Stimulated activated naive CD4-positive, alpha-beta T cell treated with Interleukin-2 at 50 U/mL for 16 hours (primary cell): ENCODE measurements around the gene PDE6B.
"Not testable (repeated sequence)": the region's sequence is repeated elsewhere in the genome, so short reads cannot be mapped to it uniquely, and the experiment has no call there.

Experiments
- DNase-seq: peaks from one replicate; lab custom pipeline; 2025; lab: John Stamatoyannopoulos, UW

PDE6B gene

DNA sequence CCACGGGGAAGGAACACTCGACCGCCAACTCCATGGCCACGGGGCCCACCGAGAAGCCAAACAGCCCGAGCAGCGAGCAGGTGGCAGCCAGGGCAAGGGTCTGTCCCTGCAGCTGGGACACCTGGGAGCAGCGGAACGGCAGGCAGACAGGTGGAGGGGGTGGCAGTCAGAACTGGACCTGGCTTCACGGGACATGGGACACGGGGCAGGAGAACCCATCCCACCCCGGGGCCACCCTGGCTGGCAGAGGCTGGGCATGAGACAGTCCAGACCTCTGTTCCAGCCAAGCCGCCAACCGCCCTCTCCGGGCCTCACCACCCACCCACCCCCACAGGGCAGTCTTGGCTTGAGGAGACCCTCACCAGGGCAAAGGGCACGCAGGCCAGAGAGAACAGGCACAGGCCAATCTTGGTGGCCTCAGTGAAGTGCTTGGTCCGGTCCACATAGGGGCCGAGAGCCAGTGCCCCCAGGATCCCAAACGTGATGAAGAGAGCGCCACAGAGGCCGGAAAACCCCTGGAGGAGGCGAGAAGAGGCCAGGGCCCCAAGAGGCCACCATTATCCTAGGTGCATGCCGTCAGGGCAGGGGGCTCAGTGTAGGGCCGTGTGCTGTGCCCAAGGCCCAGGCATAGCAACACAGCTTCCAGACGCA is 58.0 kb downstream of the PDE6B start:
- DNase-seq, result no peak

DNA sequence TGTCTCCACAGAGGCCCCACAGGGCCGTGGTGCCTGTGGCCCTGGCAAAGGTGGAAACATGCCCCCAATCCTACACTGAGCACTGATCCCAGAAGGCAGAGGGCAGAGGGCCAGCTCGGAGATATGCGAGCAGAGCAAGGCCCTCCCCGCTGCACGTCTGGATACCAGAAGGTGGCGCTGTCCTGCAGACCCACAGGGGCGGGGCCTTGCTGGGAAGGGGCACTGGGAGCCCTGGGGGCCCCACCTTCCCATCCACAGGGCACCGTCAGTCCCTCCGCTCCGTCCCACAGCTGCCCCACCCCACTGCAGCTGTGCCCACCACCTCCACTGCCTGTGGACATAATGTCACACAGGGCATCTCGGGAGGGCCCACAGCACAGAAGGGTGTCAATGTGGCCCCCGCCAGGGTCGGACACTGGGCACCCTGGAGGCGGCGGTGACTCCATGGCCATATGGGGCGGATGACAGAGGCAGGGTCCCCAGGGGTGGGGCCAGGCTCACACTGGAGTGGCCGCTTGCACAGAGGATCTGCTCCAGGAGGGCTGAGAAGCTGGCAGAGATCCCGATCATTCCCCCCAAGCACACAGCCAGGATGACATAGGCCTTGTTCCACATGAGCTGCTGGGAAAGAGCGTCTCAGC is 58.7 kb downstream of the PDE6B start:
- no peak for DNase-seq

DNA sequence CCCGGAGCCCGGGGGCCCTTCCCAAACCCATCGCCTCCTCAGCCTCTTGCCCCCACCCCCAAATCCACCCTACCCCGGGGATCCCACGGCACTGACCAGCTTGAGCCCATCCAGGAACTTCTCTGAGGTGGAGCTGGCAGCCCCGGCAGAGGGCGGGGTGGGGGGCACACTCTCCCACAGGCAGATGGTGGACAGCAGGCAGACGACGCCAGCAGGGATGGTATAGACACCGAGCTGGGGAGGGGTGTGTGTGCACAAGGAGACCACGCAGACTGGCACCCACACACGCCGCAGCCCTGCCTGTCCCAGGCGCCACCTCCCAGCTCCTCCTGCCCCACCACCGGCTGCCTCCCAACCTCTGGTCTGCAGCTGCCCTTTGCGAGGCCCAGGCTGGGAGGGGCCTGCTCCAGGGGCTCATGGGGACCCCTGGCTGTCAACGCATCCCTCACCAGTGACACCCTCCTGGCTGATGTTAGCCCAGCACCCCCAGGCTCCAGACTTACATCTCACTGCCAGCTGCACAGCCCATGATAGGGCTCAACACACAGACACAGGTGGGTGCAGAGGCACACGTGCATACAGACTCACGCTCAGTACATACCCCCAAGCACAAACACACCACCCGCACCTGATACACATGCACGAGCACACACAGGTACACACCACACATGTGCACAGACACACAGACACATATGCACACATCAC is 59.4 kb downstream of the PDE6B start:
- no peak for DNase-seq

DNA sequence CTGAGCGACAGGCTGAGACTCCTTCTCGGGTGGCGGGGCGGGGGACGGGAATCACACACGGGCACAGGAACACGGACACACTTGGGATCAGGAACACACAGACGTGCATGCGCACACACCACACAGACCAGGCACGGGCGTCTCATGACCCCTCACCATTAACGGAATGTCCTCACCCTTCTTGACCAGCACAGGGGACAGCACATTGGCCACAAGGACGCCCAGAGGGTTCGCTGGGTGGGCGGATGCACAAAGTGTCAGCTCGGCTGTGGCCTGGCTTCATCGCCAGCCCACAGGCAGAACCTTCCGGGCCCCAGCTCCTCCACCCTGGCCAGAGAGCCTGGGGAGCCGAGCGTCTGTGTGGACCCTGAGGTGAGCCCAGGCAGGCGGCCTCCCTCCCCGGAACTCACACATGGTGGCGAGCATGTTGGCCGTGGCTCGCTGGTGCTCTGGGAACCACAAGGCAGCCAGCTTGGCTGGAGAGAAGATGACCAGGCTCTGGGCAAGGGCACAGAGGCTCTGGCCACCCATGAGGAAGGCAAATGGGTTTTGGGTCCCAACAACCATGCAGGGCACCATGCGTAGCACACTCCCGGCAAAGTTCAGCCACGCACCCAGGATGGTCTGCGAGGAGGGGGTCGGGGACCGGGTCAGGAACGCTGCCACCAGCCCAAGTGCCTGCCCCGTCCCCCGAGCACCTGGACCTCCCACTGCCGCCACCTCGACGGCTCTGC is 60.5 kb downstream of the PDE6B start:
- DNase-seq, result no peak

DNA sequence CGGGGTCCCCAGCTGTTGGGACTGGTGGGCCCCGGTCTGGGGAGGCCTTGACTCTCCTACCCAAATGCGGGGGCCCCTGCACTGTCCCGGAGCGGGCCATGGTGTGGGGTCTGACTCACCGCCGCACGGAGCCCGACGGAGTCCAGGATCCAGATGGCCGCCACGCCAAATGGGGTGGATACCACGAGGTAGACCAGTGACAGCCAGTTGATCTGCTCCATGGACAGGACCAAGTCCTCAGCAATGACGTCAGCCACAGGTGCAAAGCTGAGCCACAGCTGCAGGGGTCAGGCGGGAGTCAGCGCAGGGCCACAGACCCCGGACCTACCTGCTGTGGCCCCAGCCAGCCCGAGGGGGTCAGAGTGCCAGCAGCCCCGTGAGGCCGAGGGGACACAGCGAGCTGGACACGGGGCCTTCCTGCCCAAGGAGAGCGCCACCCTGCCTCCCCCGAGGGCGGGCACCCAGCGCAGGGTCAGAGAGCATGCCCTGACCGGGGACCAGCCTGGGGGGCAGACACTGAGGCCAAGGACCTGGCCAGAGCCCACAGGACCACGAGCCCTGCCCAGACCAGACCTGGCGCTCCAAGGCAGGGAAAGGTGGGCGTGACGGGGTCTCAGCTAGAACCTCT is 61.2 kb downstream of the PDE6B start:
- DNase-seq, result no peak

DNA sequence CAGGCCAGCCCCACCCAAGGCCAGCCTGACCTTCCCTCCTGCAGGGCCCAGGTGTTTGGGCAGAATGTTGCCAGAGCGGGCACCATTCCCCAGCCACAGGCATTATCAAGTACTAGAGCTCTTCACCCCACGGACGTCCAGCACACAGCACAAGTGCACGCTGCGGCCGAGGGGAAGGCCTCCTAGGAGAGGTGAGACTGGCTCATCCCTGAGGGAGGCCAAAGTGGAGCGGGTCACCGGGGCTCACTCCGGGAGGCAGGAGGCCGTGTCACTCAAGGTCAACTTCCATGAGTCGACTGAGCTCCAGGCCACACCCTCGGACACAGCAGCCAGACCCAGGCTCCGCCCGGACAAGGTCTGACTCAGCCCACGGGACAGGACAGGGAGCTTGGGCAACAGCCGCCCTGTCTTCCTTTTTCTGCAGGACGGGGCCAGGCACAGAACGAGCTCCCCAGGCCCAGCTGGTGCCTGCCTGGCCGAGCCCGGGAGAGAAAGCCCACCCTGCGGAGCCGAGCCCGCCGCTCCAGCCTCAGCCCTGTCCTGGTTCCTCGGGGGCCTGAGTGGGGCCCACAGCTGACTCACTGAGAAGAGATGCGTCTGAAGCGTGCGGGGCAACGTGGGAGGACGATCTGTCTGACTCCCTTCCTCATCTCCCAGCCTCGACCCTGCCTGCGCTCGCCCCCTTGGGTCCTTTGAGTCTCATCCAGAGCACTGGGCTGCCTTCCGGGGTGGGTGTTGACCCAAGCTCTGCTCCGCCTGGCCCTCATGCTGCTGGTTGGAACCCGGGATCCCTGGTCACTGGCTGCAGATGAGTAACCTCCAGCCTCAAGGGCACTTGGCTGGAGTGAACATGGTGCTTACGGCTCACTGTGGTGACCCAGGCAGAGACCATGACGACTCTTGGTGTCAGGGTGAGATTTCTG is 61.9 kb downstream of the PDE6B start:
- DNase-seq, result no peak

DNA sequence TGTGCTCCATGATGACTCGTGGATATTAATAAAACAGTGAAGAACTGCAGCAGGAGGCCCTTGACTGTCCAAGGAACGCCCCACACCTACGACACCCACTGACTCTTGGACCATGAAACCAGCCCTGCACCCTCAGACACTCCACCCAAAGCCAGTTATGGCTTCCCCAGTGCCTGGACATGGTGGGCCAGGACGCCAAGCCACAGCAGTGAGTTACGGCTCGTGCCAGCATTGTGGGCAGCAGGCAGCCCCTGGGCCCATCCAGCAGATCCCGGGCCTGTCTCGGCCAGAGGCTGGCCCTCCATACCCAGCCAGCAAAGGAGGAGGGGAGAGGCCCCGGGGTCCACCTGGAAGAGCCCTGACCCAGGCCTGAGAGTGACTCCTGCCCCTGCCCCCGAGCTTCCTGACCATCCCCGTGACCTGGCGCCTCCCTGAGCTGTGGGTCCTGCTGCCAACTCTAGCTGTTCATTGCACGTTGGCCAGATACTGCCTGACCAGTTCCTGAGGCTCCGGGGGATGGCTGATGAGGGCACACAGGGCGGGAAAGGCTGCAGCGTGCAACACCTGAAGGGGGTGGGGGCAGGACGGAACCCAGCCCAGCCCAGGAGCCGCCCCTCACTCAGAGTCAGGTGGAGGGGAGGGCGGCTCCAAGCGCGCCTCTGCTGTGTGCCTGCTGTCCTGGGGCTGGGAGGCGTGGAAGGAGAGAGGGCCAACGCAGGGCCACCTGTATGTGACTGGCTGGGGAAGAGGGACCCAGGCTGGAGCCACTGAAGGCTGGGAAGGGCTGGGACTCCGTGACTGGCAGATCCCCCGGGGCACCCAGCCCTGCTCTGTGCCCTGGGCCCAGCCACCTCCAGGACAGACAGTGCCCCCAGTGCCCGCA is 62.8 kb downstream of the PDE6B start:
- DNase-seq, result no peak

DNA sequence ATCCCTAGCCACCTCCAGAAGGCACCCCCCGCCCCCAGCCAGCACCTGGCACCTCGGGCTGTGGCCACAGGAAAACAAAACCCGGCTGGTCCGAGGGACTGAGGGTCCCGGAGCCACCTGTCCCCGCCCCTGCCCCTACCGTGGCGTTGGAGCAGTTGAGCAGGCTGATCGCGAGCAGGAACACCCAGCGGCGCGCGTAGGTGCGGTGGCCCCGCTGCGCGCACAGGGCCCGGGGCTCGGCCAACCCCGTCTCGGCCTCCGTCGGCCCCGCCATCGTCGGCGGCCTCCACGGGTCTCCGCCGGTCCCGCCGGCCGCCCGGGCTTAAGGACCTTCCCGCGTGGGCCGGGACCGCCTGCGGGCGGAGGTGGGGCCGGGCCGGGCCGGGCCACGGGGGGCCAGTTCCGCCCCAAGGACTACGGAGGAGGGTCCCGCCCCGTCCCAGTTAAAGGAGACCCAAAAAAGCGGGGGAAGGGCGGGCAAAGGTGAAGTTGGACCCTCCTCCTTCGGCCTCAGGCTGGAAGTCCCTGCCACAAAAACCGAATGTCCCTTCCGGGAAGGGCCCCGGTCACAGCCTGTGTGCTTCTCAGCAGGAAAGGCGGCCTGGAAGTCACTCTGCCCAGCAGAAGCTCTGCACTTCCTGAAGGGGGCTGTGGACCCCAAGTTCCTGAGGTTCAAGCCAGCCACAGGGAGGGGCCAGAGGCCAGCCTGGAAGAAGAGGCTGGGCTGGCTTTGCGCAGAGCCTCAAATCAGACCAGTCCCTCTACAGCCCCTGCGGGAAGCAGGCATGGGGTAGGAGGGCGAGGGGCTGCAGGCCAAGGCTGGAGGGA is 63.7 kb downstream of the PDE6B start, which contains the start of gene SLC49A3:
Gene SLC49A3, minus strand, starts transcription at position 298 of the 828 bp plus-strand sequence. Its CDS starts 24 bp downstream, at position 274.
- no peak for DNase-seq

DNA sequence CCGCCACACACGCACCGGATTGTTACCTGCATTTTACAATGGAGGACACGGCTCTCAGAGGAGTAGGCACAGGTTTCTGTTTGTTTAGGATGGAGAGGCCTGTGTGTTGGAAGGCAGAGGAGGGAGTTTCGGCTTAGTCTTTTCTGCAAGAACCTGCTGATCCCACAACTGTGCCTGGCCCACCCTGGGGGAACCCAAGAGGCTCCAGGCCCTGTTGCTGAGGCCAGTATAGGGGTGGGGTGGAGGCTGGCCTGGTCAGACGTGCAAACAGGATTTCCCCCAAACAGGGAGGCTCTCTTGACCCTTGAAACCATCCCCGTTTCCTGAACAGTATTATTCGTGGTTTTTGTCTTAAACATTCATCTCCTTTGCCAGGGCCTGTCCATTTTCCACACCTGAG is 64.3 kb downstream of the PDE6B start:
- DNase-seq, result no peak

DNA sequence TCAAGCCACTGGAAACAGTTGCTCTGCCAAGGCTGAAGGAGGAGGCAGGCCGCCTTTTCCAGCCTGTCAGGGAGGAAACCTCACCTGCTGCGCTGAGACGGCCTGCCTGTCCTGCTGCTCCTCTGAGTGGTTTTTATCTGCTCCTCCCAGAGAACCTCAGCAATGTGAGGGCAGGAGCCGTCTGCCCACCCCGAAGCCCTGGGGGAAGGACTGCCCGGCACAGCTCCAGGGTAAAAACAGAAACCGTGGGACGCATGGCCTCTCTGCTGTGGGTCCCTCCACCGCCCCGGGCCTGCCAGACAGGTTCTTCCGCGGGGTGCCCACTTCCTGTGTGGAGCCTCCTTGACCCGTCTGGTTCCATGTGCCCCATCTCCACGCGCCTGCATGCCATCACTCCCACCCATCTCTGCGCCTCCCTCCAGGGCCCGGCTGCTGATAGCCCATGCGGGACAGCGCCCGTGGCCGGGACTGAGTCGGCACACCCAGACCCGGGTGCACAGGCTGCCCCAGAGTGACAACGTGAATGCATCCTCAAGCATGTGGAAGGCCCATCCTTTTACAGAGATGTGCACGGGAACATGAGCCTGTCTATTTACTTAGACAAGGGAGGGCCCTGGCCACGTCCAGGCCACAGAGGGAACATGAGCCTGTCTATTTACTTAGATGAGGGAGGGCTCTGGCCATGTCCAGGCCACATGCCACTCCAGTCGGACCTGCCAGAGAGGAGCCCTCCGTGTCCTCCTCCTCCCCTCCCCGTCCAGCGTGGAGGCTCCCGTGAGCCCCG is 67.6 kb downstream of the PDE6B start:
- no peak for DNase-seq

DNA sequence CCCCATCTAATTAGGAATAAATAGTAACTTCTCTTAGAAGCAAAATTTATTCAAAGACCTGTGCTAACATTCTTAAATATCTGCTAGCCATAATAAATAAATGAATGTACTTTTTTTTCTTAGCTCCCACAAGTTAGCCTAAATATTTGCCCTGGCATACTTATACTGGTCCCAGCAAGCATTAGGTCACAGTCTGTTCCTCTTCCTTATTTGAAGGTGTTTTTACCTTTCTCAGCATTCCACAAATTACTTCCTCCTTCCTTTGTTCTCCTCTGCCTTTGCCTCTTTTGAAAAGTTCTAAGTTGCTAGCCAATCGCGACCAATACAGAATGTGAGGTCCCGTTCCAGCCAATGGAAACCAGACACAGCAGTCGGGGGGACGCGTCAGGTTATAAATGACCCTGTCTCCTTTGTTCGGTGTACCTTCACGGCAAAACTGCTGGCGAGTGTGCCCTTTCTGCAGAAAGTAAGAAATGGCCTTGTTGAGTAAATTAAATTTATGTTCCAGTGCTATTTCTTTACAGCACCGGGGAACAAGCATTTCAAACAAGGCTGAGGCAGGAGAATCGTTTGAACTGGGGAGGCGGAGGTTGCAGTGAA is 69.1 kb downstream of the PDE6B start:
- not testable (repeated sequence) for DNase-seq

DNA sequence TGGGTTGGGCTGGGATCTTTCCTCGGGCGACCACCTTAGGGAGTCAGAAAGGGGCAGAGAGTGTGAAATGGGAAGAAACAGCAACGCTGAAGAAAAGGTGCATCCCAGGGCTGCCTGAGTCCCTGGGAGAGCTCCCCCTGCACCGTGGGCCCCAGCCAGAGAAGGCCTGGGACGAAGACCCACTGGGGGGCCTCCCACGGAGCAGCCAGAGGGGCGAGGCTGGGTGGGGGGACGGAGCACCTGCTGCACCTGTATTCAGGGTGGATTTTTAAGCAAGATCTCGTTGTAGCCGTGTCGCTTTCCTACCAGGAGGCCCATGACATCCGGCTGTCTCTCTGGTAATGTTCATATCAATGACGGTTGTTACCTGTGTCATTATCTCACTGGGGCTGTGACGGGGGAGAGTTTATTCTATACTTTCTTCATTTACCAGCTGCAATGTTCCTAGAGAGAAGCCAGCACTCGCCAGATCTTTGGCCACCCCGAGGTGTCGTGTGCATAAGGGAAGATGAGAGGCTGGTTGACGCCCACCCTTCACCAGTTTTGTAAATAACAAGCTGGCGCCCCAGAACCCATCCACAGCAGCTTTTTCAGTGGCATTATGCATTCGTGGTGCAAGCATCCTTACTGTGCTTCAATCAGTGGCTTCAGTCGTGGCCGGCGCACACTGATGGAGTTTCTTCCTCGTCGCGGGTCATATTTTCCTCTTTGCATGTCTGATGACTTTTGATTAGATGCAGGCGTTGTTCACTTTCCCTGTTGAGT is 74.6 kb downstream of the PDE6B start:
- DNase-seq, result no peak

DNA sequence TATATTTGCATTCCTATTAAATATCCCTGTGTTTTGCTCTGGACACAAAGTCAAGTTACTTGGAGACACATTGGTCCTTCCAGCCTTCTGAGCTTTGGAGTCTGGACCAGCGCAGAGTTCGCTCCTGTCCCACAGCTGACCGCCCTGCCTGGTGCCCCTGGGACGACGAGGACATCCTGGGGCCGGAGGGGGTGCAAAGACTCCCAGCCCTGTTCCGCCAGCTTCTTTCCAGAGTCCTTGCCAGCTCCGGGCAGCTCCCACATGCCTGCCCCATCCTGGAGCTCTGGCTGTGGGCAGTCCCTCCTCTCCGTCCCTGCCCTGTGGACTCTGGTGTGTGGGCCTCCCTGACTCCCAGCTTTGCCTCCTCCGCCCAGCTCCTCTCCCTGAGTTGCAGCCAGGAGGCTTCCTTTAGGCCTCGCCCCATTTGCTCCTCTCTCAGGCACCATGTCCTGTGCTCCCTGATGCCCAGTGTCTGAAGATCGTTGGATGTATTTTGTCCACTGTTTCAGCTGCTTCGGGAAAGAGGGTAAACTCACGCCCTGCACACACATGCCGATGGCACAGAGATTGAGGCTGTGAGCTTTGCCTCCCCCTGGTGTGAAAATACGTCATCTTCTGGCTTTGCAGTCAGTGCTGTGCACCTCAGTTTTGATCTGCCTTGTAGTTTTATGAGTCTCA is 75.4 kb downstream of the PDE6B start:
- no peak for DNase-seq

DNA sequence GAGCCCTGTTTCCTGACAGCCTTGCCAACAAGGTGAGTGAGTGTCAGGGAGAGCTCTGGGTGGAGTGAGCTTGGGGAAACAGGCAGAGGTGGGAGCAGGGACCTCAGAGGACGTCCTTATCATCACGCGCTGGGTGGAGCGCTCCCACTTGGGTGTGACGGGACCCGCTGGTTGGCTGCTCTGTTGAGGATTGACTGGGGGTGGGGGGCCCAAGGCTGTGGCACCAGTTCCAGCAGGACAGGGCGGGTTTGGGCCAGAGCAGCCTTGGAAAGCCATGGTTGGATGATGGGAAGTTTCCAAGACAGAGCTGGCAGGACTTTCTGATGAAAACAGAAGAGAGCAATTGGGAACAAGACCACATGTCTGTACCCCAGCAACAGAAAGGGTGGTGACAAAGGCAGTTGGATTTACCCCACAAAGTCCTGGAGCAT is 77.3 kb downstream of the PDE6B start:
- no peak for DNase-seq

DNA sequence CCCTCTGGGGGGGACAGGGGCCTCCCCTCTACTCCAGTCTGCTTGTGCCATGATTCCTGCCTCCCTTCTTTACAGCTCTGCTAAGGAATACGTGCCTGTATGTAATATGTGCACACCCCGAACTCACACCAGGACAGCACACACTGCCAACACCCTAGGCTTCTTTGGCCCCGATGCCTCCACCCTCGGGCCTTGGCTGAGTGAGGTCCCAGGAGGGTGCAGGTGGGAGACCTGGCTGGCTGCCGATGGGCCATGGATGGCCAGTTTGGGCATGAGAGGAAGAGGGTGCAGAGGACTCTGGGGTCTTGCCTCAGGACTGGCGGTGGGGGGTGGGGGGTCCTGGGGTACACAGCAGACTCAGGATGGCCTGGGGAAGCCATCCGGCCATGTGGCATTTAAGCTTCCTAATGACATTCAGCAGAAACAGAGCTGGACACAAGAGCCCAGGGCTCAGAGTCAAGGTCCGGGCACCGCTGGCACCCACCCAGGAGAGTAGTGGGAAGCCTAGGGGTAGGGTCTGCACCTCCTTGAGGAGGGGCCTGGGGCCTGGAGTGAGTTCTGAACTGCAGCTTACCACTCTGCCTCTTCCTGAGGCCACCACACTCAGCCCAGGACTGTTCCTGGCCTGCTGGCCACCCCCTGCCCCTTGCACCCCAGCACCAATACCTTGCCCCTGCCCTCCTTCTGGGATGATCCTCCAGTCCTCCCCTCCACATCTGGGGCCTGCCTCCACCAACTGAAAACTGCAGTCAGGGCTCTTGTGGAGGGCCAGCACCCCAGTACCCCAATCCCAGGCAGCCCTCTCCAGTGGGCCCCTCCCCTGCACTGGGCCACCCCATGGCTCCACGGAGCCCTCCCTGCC is 78.2 kb downstream of the PDE6B start:
- DNase-seq, result no peak
